Lower lobe of right lung (tissue), 2 donors: ENCODE measurements around the gene ANKRD40. TPM values are rescaled to one million over a fixed set of nuclear protein-coding genes. Genes with fewer than 3 reads are reported as not detected.
A peak's percentile ranks its signal among the peaks of the same experiment; 100 is the strongest.

Source experiments
- ATAC-seq, 2 donors: fragments of 200-7000 bp; cut with Tn5 transposase; one replicate each; pipeline ENCODE4 v1.9.1; 2020 to 2022; ENCODE audit warnings: mild to moderate bottlenecking in 2 of 2, moderate library complexity in 2 of 2
- DNase-seq: peaks from one replicate; pipeline ENCODE4 v3.0.0-alpha.2; 2020
- H3K27ac ChIP-seq: fragments of 200-600 bp; one replicate; pipeline ENCODE4 v1.8.0; 2022
- H3K27me3 ChIP-seq: fragments of 200-600 bp; one replicate; pipeline ENCODE4 v1.8.0; 2022; ENCODE audit warnings: low read depth
- H3K36me3 ChIP-seq: fragments of 200-600 bp; one replicate; pipeline ENCODE4 v1.8.0; 2022; ENCODE audit warnings: mild to moderate bottlenecking
- H3K4me1 ChIP-seq: fragments of 200-600 bp; one replicate; pipeline ENCODE4 v1.8.0; 2022
- H3K4me3 ChIP-seq: fragments of 200-600 bp; one replicate; pipeline ENCODE4 v1.8.0; 2022; ENCODE audit warnings: mild to moderate bottlenecking
- H3K9me3 ChIP-seq: fragments of 200-600 bp; one replicate; pipeline ENCODE4 v1.8.0; 2022
- CTCF ChIP-seq: fragments of 200-600 bp; IDR thresholded peaks from one replicate; pipeline ENCODE4 v1.8.0; 2022; ENCODE audit warnings: antibody characterized with exemption, mild to moderate bottlenecking
- intact Hi-C: fragments of 100-400 bp; cut with DNase I; formaldehyde crosslinking; loops from one replicate; pipeline ENCODE4 v1.11.0; 2022
- long read RNA-seq: library from polyadenylated mRNA; unstranded; transcript quantifications from one replicate; pipeline ENCODE4 v2.0.0, GENCODE V29; 2021
- total RNA-seq: library from RNA; stranded (reverse); fragmentation: NEBNext Ultra II Directional; extraction: Animal tissue kit (Norgen Biotek cat#: 25700); gene quantifications from one replicate; pipeline ENCODE4 v1.2.1, GENCODE V29; 2021
- donor health status: DM: no; HTN: yes; CAD: no; lungs with severe emphysema.

The ANKRD40 gene, protein sequence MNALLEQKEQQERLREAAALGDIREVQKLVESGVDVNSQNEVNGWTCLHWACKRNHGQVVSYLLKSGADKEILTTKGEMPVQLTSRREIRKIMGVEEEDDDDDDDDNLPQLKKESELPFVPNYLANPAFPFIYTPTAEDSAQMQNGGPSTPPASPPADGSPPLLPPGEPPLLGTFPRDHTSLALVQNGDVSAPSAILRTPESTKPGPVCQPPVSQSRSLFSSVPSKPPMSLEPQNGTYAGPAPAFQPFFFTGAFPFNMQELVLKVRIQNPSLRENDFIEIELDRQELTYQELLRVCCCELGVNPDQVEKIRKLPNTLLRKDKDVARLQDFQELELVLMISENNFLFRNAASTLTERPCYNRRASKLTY
- total RNA-seq, result 49.5 TPM
- long read RNA-seq, full-length matches to known transcripts, result 30 of 53 reads
- long read RNA-seq, partial matches to known transcripts, result 10 of 53 reads
- long read RNA-seq, other reads (novel, unspliced or antisense), result 13 of 53 reads

DNA sequence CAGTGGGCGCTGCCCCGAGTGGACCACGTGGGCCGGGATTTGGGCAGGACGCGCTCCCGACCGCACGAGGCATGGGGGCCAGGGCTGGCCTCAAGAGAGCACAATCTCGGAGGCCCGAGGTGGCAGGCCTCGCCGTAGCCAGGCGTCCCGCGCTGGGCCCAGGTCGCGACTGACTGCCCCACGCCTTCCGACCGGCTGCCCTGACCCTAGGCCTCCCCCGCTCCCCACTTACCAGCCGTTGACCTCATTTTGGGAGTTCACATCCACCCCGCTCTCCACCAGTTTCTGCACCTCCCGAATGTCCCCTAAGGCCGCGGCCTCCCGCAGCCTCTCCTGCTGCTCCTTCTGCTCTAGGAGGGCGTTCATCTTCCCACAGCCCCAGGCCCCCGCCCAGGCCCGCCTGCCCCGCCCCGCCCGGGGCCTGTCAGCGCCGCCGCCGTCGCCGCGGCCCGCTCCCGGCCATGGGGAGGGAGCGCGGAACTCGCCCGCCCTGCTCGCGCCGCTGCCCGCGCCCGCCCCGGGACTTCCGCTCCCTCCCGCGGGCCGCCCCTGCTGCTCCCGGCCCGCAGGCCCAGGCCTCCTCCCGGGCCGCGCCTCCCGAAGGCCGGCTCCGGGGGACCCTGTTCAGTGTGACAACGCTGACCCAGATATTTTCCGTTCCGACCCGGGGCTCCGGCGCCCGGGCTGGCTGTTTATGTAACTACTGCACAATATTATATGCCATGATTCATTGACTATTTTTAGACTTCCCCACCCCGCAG is at the start of gene ANKRD40:
Gene ANKRD40 (minus strand): TSS at position 626 of the 761 bp plus-strand sequence. CDS start 260 bp downstream, at position 366.
- H3K9me3 ChIP-seq, result no peaks in the 10 kb centered on the region
- H3K4me1 ChIP-seq, result peaks cover 47% of the 10 kb centered on the region
- H3K4me3 ChIP-seq, result peak within 1 kb of the TSS; percentile 91
- TF ChIP-seq CTCF, result no peak
- ATAC-seq (peak; percentile 89 to 95), DNase-seq (peak; percentile 90)
- H3K27me3 ChIP-seq, result no peaks in the 10 kb centered on the region
- H3K27ac ChIP-seq, result peak within 1 kb of the TSS; percentile 97
- intact Hi-C loops, result no loop called here
- H3K36me3 ChIP-seq, result peaks cover 20% of the 10 kb centered on the region

GRCh38 chr17:50754521-50754920 is 46.8 kb upstream of the ANKRD40 start:
- H3K36me3 ChIP-seq, result peaks cover 68% of the 10 kb centered on the region
- no peaks in the 10 kb centered on the region for H3K4me1 ChIP-seq
- no peaks in the 10 kb centered on the region for H3K9me3 ChIP-seq
- no peak overlapping the region for H3K4me3 ChIP-seq
- ATAC-seq (no peak), DNase-seq (no peak)
- H3K27me3 ChIP-seq, result no peaks in the 10 kb centered on the region
- no peak for TF ChIP-seq CTCF
- H3K27ac ChIP-seq, result no peak overlapping the region
- intact Hi-C loops, result no loop called here

- ATAC-seq (no peak), DNase-seq (no peak)
- no peak overlapping the region for H3K27ac ChIP-seq
- H3K36me3 ChIP-seq, result peaks cover 100% of the 10 kb centered on the region
- no peaks in the 10 kb centered on the region for H3K9me3 ChIP-seq
- no peaks in the 10 kb centered on the region for H3K27me3 ChIP-seq
- no peak for TF ChIP-seq CTCF
- H3K4me3 ChIP-seq, result no peak overlapping the region
- intact Hi-C loops, result no loop called here
- H3K4me1 ChIP-seq, result no peaks in the 10 kb centered on the region
Measured at GRCh38 chr17:50749245-50749644, 41.5 kb upstream of the ANKRD40 start.

DNA sequence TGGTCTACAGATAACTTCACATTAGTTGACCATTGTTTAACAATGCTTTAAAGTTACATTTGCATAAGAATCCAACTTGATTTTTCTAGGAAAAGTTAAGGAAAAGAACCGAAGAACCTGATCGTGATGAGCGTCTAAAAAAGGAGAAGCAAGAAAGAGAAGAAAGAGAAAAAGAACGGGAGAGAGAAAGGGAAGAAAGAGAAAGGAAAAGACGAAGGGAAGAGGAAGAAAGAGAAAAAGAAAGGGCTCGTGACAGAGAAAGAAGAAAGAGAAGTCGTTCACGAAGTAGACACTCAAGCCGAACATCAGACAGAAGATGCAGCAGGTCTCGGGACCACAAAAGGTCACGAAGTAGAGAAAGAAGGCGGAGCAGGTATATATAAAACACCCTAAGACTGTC is 37.9 kb upstream of the ANKRD40 start:
- no peak for TF ChIP-seq CTCF
- no peaks in the 10 kb centered on the region for H3K4me1 ChIP-seq
- H3K36me3 ChIP-seq, result peaks cover 100% of the 10 kb centered on the region
- no peak for ATAC-seq
- intact Hi-C loops, result no loop called here
- no peak for DNase-seq
- no peaks in the 10 kb centered on the region for H3K9me3 ChIP-seq
- H3K27me3 ChIP-seq, result no peaks in the 10 kb centered on the region
- H3K27ac ChIP-seq, result no peak overlapping the region
- no peak overlapping the region for H3K4me3 ChIP-seq

- H3K9me3 ChIP-seq, result no peaks in the 10 kb centered on the region
- no peak for TF ChIP-seq CTCF
- no peaks in the 10 kb centered on the region for H3K27me3 ChIP-seq
- H3K36me3 ChIP-seq, result peaks cover 70% of the 10 kb centered on the region
- ATAC-seq (no peak), DNase-seq (no peak)
- no peak overlapping the region for H3K4me3 ChIP-seq
- intact Hi-C loops, result no loop called here
- no peak overlapping the region for H3K27ac ChIP-seq
- no peaks in the 10 kb centered on the region for H3K4me1 ChIP-seq
Measured at GRCh38 chr17:50739098-50739497, 31.4 kb upstream of the ANKRD40 start.
